ENCODE data around the gene PDXDC1. TPM values are rescaled to one million over a fixed set of nuclear protein-coding genes. Genes with fewer than 3 reads are reported as not detected.
"Not testable (repeated sequence)": the region's sequence is repeated elsewhere in the genome, so short reads cannot be mapped to it uniquely, and the experiment has no call there.

PDXDC1 gene
- total RNA-seq, 1 donor from 2014 or later, result 107 TPM

- not testable (repeated sequence) for DNase-seq (ENCODE audit: low spot score)
Measured at GRCh38 chr16:15015671-15016070, 40.8 kb downstream of the PDXDC1 start.

GRCh38 chr16:15016354-15016753 is 41.5 kb downstream of the PDXDC1 start:
- DNase-seq (ENCODE audit: low spot score), result not testable (repeated sequence)

- not testable (repeated sequence) for DNase-seq (ENCODE audit: low spot score)
Measured at GRCh38 chr16:15016951-15017580, 42.2 kb downstream of the PDXDC1 start.

- DNase-seq (ENCODE audit: low spot score), result peak; percentile 83
Measured at GRCh38 chr16:15021429-15021828, 46.6 kb downstream of the PDXDC1 start.

GRCh38 chr16:15022194-15022593 is 47.4 kb downstream of the PDXDC1 start:
- DNase-seq (ENCODE audit: low spot score), result not testable (repeated sequence)

GRCh38 chr16:15023381-15024077 is 48.7 kb downstream of the PDXDC1 start:
- not testable (repeated sequence) for DNase-seq (ENCODE audit: low spot score)

- not testable (repeated sequence) for DNase-seq (ENCODE audit: low spot score)
Measured at GRCh38 chr16:15024858-15025199, 50.0 kb downstream of the PDXDC1 start.

GRCh38 chr16:15025234-15025951 is 50.6 kb downstream of the PDXDC1 start:
- peak; percentile 80 for DNase-seq (ENCODE audit: low spot score)

GRCh38 chr16:15027051-15027450 is 52.2 kb downstream of the PDXDC1 start:
- not testable (repeated sequence) for DNase-seq (ENCODE audit: low spot score)

GRCh38 chr16:15027503-15028344 is 52.9 kb downstream of the PDXDC1 start:
- not testable (repeated sequence) for DNase-seq (ENCODE audit: low spot score)

- not testable (repeated sequence) for DNase-seq (ENCODE audit: low spot score)
Measured at GRCh38 chr16:15028345-15028715, 53.5 kb downstream of the PDXDC1 start.

- not testable (repeated sequence) for DNase-seq (ENCODE audit: low spot score)
Measured at GRCh38 chr16:15028801-15029698, 54.2 kb downstream of the PDXDC1 start.

GRCh38 chr16:15029749-15030148 is 54.9 kb downstream of the PDXDC1 start:
- not testable (repeated sequence) for DNase-seq (ENCODE audit: low spot score)

GRCh38 chr16:15031179-15031578 is 56.4 kb downstream of the PDXDC1 start:
- DNase-seq (ENCODE audit: low spot score), result no peak

- no peak for DNase-seq (ENCODE audit: low spot score)
Measured at GRCh38 chr16:15031586-15031985, 56.8 kb downstream of the PDXDC1 start.

GRCh38 chr16:15032547-15033308 is 57.9 kb downstream of the PDXDC1 start:
- no peak for DNase-seq (ENCODE audit: low spot score)

GRCh38 chr16:15033309-15033707 is 58.5 kb downstream of the PDXDC1 start:
- DNase-seq (ENCODE audit: low spot score), result no peak

GRCh38 chr16:15034266-15035162 is 59.7 kb downstream of the PDXDC1 start:
- DNase-seq (ENCODE audit: low spot score), result no peak
